Measurements from ENCODE around the gene ASF1B.

The ASF1B gene

GRCh38 chr19:14094854-14095253 lies 41.5 kb downstream of the ASF1B start:
- in situ Hi-C loops (cut with MboI; ENCODE audit: low pct_unique_long_range_greater_than_20kb, low sequenced_read_pairs, unreplicated experiment): no loop called here
- DNase-seq (ENCODE audit: low spot score): no peak
- no peak for TF ChIP-seq CTCF (IDR thresholded peaks at IDR 0.05; ENCODE audit: extremely low read depth, insufficient read depth, missing control alignments)

- in situ Hi-C loops (cut with MboI; ENCODE audit: low pct_unique_long_range_greater_than_20kb, low sequenced_read_pairs, unreplicated experiment): no loop called here
- TF ChIP-seq CTCF (IDR thresholded peaks at IDR 0.05; ENCODE audit: extremely low read depth, insufficient read depth, missing control alignments): no peak
- DNase-seq (ENCODE audit: low spot score): no peak
Observed at GRCh38 chr19:14093117-14093823, 43.1 kb downstream of the ASF1B start.

- in situ Hi-C loops (cut with MboI; ENCODE audit: low pct_unique_long_range_greater_than_20kb, low sequenced_read_pairs, unreplicated experiment): no loop called here
- TF ChIP-seq CTCF (IDR thresholded peaks at IDR 0.05; ENCODE audit: extremely low read depth, insufficient read depth, missing control alignments): peak; percentile 21
- DNase-seq (ENCODE audit: low spot score): peak; percentile 81
Observed at GRCh38 chr19:14091813-14092462, 44.5 kb downstream of the ASF1B start.

- in situ Hi-C loops (cut with MboI; ENCODE audit: low pct_unique_long_range_greater_than_20kb, low sequenced_read_pairs, unreplicated experiment): no loop called here
- DNase-seq (ENCODE audit: low spot score): peak; percentile 97
- TF ChIP-seq CTCF (IDR thresholded peaks at IDR 0.05; ENCODE audit: extremely low read depth, insufficient read depth, missing control alignments): peak; percentile 34
Observed at GRCh38 chr19:14091081-14091812, 45.1 kb downstream of the ASF1B start.

- TF ChIP-seq CTCF (IDR thresholded peaks at IDR 0.05; ENCODE audit: extremely low read depth, insufficient read depth, missing control alignments): no peak
- peak; percentile 94 for DNase-seq (ENCODE audit: low spot score)
- in situ Hi-C loops (cut with MboI; ENCODE audit: low pct_unique_long_range_greater_than_20kb, low sequenced_read_pairs, unreplicated experiment): no loop called here
Observed at GRCh38 chr19:14090509-14091080, 45.8 kb downstream of the ASF1B start, which contains the start of gene SAMD1. Gene SAMD1 (minus strand): TSS chr19:14090751.
